ENCODE results near the gene UBE2D1.

Gene UBE2D1

GRCh38 chr10:58341947-58342346 lies 7.1 kb downstream of the UBE2D1 start:
- no peak for DNase-seq

- DNase-seq: no peak
Observed at GRCh38 chr10:58347967-58348366, 13.2 kb downstream of the UBE2D1 start.

- no peak for DNase-seq
Observed at GRCh38 chr10:58348571-58349033, 13.8 kb downstream of the UBE2D1 start.

DNA sequence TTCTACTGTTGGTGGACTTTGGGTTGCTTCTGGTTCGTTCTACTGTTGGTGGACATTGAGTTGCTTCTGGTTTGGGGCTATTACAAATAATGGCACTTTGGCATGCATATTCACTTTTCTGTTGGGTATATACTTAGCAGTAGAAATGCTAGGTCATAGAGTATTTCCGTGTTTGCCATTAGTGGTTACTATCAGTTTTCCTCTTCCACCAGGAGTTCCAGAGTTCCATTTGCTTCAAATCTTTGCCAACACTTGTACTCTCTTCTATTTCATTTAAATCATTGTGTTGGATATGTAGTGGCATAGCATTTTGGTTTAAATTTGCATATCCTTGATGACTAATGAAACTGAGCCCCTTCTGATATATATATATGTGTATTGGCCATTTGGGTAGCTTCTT lies 15.2 kb downstream of the UBE2D1 start:
- no peak for DNase-seq

- DNase-seq: no peak
Observed at GRCh38 chr10:58350619-58351323, 16.0 kb downstream of the UBE2D1 start.

- DNase-seq: no peak
Observed at GRCh38 chr10:58351616-58352578, 17.1 kb downstream of the UBE2D1 start.

DNA sequence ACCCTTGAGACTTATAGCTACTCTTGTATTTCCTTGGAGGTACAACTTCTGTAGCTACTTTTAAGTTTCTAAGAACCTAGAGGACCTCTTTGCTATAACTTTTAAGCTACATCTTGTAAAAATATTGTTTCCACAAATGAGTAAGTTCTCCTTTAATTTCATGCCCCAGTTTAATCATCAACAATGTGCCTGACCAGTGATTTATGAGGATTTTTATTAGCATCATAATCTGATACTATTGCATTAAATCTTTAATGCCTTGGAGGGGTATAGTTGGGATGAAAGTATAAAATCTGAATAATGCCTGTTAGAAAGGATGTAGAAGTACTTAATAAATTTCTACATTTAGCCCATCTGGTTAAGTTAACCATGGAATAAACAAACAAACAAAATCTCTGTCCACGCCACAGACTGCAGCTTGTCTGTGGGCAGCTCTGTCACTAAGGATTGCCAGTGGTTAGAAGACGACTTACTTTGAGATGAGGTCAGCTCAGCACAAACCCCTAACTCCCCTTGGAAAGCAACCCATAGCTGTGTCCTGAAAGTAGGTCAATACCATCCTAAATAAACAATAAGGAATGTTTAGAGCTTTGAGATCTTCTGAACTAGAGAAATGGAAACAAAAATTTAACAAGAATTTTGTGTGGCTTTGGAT lies 18.3 kb downstream of the UBE2D1 start:
- no peak for DNase-seq

DNA sequence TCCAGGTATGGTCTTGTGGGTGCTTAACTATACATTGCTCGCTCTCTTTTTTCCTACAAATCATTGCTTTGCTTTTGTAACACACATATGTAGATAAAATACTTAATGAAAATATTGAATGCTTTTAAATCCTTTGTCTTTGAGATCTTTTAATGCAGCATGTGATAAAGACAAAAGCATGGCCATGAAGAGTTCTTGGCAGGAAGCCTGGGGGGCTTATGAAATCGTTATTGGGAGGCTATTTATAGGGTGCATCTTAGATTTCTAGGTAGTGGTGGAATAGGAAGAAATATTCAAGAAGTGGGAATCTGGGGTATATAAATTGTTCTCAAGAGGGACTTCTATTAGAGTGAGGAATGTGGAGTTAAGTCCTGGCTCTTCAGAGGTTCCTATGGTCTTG lies 21.9 kb downstream of the UBE2D1 start:
- no peak for DNase-seq

- no peak for DNase-seq
Observed at GRCh38 chr10:58358314-58358933, 23.6 kb downstream of the UBE2D1 start.

DNA sequence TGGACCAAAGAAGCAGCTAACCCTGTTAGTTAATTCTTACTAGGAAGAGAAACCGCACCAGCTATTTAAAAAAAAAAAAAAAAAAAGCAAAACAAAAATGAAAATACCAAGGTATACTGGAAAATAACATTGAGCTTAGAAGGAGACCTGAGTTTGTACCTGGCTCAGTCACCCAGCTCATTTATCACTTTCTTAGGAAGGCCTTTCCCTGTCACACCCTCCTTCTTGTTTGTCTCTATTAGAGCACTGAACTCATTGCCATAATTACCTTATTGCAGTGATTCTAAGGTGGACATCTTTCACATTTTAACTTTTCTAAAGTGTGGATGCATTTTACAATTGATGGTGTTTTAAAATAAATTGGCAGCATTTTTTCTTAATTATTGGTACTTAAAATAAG lies 24.1 kb downstream of the UBE2D1 start:
- DNase-seq: no peak

- no peak for DNase-seq
Observed at GRCh38 chr10:58359541-58359940, 24.7 kb downstream of the UBE2D1 start.

- no peak for DNase-seq
Observed at GRCh38 chr10:58360412-58361004, 25.7 kb downstream of the UBE2D1 start.

DNA sequence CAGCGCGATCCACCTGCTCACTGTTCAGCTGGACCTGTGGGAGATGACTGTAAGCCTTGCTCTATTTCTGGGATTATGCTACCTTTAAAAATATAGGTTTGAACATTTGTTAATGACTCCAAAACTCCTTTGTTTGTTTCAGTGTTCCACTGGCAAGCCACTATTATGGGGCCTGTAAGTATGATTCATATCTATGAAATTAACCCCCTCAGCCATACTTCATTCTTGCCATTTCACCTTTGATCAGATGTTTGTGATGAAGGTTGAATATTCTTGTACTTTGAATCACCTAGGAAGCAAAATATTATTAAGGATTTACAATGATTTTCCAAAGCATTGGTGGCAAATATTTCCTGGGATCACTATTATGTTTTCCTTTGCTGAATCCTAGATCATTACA lies 26.5 kb downstream of the UBE2D1 start:
- DNase-seq: no peak

DNA sequence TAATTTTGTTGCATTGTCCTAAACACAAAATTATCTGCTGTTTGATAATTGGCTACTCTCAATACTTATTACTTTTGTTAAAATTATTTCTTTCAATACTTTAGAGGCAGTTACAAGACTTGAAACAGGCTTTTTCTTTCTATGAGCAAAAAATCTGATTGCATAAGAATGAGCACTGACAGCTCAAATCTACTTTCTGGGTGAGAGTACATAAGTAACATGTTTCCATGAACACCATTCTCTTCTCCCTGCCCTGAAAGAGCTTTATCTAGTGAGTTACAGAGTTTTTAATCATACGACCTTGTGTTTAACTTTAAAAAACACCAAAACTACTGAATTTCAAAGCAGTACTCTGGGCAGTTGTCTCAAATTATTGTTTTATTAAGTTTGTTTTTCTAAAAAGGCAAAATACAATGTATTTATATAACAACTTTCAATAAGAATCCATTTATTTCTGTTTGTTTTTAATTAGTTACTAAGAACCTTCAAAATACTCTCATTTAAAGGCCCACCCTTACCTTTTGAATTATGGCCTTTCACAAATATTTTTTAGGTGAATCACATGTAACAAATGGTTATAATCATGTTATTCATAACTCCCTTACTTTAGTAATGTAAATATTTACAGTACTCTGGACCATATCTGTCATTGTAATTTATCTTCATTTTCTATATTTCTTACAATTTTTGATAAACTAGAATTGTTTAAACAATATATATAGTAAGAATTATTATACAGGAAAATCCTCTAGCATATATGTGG lies 27.4 kb downstream of the UBE2D1 start:
- no peak for DNase-seq

GRCh38 chr10:58367069-58367468 lies 32.3 kb downstream of the UBE2D1 start:
- DNase-seq: no peak

- DNase-seq: no peak
Observed at GRCh38 chr10:58371473-58371872, 36.7 kb downstream of the UBE2D1 start.

- DNase-seq: no peak
Observed at GRCh38 chr10:58372607-58373441, 38.0 kb downstream of the UBE2D1 start.

DNA sequence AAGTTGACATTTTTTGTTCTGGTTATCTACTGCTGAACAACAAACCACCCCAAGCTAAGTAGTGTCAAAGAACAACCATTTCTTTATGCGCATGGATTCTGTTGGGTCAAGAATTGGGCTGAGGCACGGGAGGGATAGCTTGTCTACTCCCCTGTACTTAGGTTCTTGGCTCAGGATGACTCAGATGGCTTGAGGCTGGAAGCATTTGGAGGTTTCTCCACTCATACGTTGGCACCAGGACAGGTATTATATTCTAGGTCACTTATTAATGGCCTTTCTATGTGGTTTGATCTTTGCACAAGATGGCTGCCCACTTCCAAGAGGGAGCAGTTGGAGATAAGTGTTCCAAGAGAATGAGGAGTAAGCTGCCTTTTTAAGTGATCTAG lies 38.6 kb downstream of the UBE2D1 start:
- DNase-seq: no peak

GRCh38 chr10:58382489-58382995 lies 47.7 kb downstream of the UBE2D1 start:
- DNase-seq: no peak

GRCh38 chr10:58384095-58384494 lies 49.3 kb downstream of the UBE2D1 start:
- no peak for DNase-seq

DNA sequence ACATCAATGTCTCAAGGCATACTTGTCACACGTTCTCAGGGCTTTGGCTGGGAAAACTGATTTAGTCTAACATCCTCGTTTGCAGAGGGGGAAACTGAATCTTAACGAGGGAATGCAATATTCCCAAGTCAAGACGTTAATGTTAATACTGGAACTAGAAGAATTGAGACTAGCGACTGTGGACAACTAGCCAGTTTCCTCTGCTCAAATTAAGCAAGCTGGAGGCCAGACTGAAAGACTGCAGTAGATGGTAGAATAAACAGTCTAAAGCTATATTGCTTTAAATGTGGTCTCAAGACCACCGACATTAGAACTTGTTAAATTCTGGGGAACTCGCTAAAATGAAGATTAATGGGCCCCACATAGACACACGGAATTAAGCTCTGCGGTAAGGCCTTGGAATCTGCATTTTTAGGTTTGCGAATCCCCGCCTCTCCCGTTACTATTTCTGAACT lies 49.8 kb downstream of the UBE2D1 start:
- no peak for DNase-seq
